ENCODE data around the gene PIEZO2.

GRCh38 chr18:10912790-10913545 lies 236.4 kb downstream of the PIEZO2 start:
- TF ChIP-seq TCF4 (CRISPR knock-in tag; IDR thresholded peaks at IDR 0.05; ENCODE audit: borderline replicate concordance) = no peak
- TF ChIP-seq PATZ1 (CRISPR knock-in tag; IDR thresholded peaks at IDR 0.05; ENCODE audit: borderline replicate concordance) = no peak
- no peak for TF ChIP-seq ZFP30 (CRISPR knock-in tag; IDR thresholded peaks at IDR 0.05)
- TF ChIP-seq SNAI2 (CRISPR knock-in tag; IDR thresholded peaks at IDR 0.05) = no peak
- TF ChIP-seq RARB (CRISPR knock-in tag; IDR thresholded peaks at IDR 0.05) = no peak
- TF ChIP-seq ZFP3 (CRISPR knock-in tag; IDR thresholded peaks at IDR 0.05) = no peak
- TF ChIP-seq GLIS3 (CRISPR knock-in tag; IDR thresholded peaks at IDR 0.05) = no peak
- TF ChIP-seq TSHZ2 (CRISPR knock-in tag; IDR thresholded peaks at IDR 0.05) = no peak
- no peak for TF ChIP-seq PPARA (CRISPR knock-in tag; IDR thresholded peaks at IDR 0.05; ENCODE audit: borderline replicate concordance)
- no peak for TF ChIP-seq CREB5 (CRISPR knock-in tag; IDR thresholded peaks at IDR 0.05; ENCODE audit: low read depth)
- TF ChIP-seq BACH2 (CRISPR knock-in tag; IDR thresholded peaks at IDR 0.05; ENCODE audit: borderline replicate concordance) = no peak
- no peak for TF ChIP-seq ZNF70 (CRISPR knock-in tag; IDR thresholded peaks at IDR 0.05)
- no peak for TF ChIP-seq ZC3H10 (CRISPR knock-in tag; IDR thresholded peaks at IDR 0.05)
- TF ChIP-seq CSDC2 (CRISPR knock-in tag; IDR thresholded peaks at IDR 0.05) = no peak

Data from SK-N-SH treated with all-trans-retinoic acid at 6 μM for 48 hours (cell line).